ENCODE measurements around the gene APAF1. TPM values are rescaled to one million over a fixed set of nuclear protein-coding genes. Genes with fewer than 3 reads are reported as not detected.

APAF1 gene
- total RNA-seq, 2 experiments from 2014 or later = 33.4 to 35.9 TPM

DNA sequence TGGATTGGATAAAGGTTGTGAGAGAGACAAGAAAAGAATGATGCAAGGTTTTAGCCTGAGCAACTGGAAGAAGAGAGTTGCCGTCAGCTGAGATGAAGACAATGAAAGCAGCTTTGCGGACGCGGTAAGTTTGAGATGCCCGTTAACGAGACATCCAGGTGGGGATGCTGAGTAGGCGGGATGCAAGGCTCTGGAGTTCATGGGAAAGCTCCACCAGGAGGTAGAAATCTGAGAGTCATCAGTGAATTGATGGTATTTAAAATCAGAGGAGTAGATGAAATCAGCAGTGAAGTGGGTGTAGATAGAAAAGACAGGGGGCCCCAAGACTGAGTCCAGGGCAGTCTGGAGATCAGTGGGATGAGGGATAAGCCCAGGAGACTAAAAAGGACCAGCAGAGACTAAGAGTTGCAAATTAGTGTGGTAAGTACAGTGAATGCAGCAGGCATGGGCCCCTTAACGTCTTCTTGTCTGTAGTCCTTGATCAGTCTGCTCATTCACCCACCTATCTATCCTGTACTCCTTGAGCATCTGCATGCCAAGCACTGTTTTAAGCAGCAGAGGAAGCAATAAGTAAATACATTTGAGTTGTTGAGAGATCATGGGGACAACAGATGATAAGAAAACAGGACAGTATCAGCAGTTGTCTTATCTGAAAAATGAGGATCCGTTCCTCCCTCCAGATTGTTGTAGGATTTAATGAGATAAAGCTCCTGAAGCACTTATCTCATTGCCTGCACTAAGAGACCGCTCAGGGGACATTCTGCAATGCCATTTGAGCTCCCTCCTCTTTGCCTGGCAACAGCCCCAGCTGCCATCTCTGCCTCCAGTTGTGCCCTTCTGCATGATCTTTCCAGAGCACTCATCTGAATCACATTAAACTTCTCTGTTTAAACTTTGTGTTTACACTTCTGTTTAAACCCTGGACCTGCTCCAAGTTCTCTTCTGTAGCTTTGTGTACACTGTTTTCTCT, 91.5 kb downstream of the APAF1 start:
- Mint-ChIP-seq H3K27ac (no peak overlapping the region), H3K4me1 (ENCODE audit: low read depth) (peaks cover 3% of the 10 kb centered on the region), H3K4me3 (no peak overlapping the region), H3K9me3 (ENCODE audit: insufficient read depth) (no peaks in the 10 kb centered on the region), H3K36me3 (ENCODE audit: low read depth) (peaks cover 11% of the 10 kb centered on the region), H3K27me3 (ENCODE audit: low read depth) (peaks cover 3% of the 10 kb centered on the region)
- CTCF ChIA-PET = interaction anchor here (1.2 kb wide), 1 partner anchor 15 kb away, joined by 3 read pairs; no protein-coding TSS in a partner anchor
- ATAC-seq (no peak), DNase-seq (no peak)
- POLR2A ChIA-PET = no interaction called here

DNA sequence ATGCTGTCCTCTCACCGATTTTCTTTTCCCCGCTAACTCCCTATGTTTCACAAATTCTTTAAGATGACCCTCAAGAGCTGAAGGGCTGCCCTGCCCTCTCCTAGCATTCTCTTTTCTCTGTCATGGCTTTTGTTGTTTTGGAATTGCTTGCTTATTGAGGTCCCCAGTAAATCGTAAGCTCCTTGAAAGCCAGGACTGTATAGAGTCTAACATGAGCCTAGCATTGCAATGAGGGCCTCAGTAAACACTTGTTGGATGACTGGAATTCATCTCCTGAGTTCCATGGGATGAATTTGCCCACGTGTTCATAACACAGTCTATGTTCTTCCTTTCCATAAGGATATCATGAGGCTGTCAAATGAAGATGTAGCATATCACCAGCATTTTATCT, 92.2 kb downstream of the APAF1 start:
- Mint-ChIP-seq H3K4me3 (no peak overlapping the region), H3K27ac (no peak overlapping the region), H3K4me1 (ENCODE audit: low read depth) (peaks cover 3% of the 10 kb centered on the region), H3K9me3 (ENCODE audit: insufficient read depth) (no peaks in the 10 kb centered on the region), H3K27me3 (ENCODE audit: low read depth) (peaks cover 3% of the 10 kb centered on the region), H3K36me3 (ENCODE audit: low read depth) (peaks cover 6% of the 10 kb centered on the region)
- ATAC-seq (no peak), DNase-seq (no peak)
- ChIA-PET POLR2A (no interaction called here), CTCF (no interaction called here)

DNA sequence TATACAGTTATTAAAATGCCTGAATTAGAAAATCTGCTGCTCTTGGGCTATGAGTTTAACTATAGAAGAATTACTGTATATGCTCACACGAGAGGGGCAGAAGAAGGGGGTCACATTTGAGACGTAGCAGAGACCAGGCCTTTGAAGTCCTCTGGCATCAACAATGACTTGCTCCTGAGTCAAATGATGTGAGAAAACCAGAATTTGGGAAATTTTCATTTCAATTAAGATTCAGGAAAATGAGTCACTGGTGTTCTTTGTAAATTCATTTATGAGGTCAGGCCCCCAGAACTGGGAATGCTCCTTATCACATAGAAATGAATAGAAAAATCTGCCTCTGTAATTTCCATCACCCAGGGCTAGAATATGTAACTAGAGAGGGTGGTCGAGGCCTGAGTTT, 92.9 kb downstream of the APAF1 start:
- ChIA-PET CTCF (no interaction called here), POLR2A (no interaction called here)
- H3K4me3 Mint-ChIP-seq = no peak overlapping the region
- peaks cover 4% of the 10 kb centered on the region for H3K36me3 Mint-ChIP-seq (ENCODE audit: low read depth)
- H3K27ac Mint-ChIP-seq = no peak overlapping the region
- H3K4me1 Mint-ChIP-seq (ENCODE audit: low read depth) = peaks cover 3% of the 10 kb centered on the region
- peaks cover 3% of the 10 kb centered on the region for H3K27me3 Mint-ChIP-seq (ENCODE audit: low read depth)
- H3K9me3 Mint-ChIP-seq (ENCODE audit: insufficient read depth) = no peaks in the 10 kb centered on the region
- no peak for ATAC-seq
- no peak for DNase-seq

DNA sequence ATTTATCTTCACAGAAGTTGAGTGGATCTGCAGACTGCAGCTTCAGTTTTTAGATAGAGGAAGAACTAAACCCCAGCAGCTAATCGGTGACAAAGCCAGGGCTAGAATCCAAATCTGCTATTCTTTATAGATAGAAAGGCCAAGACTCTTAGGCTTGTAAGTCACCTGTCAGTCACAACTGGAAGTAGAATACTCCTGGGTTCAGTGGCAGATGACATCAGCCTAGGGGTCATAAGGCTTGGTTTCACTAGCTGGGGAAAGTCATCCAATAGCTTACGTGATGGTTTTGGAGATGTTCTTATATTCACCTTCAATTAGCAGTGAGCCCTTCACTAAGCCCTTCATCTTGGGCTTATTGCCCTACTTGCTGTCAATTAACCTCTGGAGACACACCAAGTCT, 93.4 kb downstream of the APAF1 start:
- Mint-ChIP-seq H3K4me1 (ENCODE audit: low read depth) (peaks cover 3% of the 10 kb centered on the region), H3K4me3 (no peak overlapping the region), H3K9me3 (ENCODE audit: insufficient read depth) (no peaks in the 10 kb centered on the region), H3K27ac (no peak overlapping the region), H3K36me3 (ENCODE audit: low read depth) (peaks cover 4% of the 10 kb centered on the region), H3K27me3 (ENCODE audit: low read depth) (peaks cover 5% of the 10 kb centered on the region)
- POLR2A ChIA-PET = interaction anchor here (0.6 kb wide), 1 partner anchor 72 kb away, joined by 3 read pairs; no protein-coding TSS in a partner anchor
- no peak for DNase-seq
- ATAC-seq = no peak
- CTCF ChIA-PET = interaction anchor here (1.2 kb wide), 2 partner anchors 13 to 36 kb away, joined by 3 to 5 read pairs; no protein-coding TSS in a partner anchor

DNA sequence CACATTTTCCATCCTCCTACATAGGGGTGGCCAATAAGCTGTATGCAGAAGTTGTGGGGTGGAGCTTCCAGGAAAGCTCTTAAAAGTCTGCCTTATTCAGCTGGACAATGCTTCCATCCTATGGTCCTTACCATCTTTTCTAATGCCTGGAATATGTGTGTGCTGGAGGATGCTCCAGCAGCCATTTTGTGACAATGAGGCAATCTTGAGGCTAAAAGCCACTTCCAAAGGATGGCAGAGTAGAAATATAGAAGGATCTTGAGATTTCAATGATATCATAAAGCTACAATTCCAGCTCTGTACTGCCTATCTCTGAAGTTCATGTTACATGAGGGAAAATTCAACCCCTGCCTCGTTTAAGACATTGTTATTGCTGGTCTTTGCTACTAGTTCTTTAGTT, 95.7 kb downstream of the APAF1 start:
- no peaks in the 10 kb centered on the region for H3K9me3 Mint-ChIP-seq (ENCODE audit: insufficient read depth)
- DNase-seq (no peak), ATAC-seq (no peak)
- H3K27ac Mint-ChIP-seq = no peak overlapping the region
- H3K4me3 Mint-ChIP-seq = no peak overlapping the region
- ChIA-PET CTCF (interaction anchor here (1.1 to 4.2 kb wide), 6 partner anchors 10 to 257 kb away, joined by 3 to 34 read pairs (median 8); no protein-coding TSS in a partner anchor), POLR2A (no interaction called here)
- peaks cover 6% of the 10 kb centered on the region for H3K4me1 Mint-ChIP-seq (ENCODE audit: low read depth)
- H3K36me3 Mint-ChIP-seq (ENCODE audit: low read depth) = no peaks in the 10 kb centered on the region
- H3K27me3 Mint-ChIP-seq (ENCODE audit: low read depth) = peaks cover 8% of the 10 kb centered on the region

DNA sequence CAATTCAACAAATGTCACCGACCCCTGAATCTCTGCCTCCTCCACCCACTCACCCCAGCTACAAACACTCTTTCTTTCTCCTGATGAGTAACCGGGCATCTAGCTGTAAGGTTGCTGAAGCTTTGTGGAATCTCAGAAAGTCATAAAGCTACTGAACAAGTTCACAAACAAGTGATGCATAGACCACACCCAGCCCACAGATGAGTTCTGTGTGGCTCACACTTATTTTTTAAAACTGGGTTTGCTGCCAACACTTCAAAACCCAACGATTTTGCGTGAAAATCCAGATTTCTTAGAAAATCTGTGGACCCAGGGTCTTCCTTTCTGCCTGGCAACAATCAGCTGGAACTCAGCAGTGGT, 96.1 kb downstream of the APAF1 start:
- H3K4me3 Mint-ChIP-seq = no peak overlapping the region
- no peaks in the 10 kb centered on the region for H3K9me3 Mint-ChIP-seq (ENCODE audit: insufficient read depth)
- peaks cover 12% of the 10 kb centered on the region for H3K27me3 Mint-ChIP-seq (ENCODE audit: low read depth)
- ChIA-PET CTCF (interaction anchor here (1.1 to 4.2 kb wide), 6 partner anchors 10 to 257 kb away, joined by 3 to 34 read pairs (median 10); no protein-coding TSS in a partner anchor), POLR2A (no interaction called here)
- ATAC-seq = no peak
- H3K4me1 Mint-ChIP-seq (ENCODE audit: low read depth) = peaks cover 10% of the 10 kb centered on the region
- H3K36me3 Mint-ChIP-seq (ENCODE audit: low read depth) = no peaks in the 10 kb centered on the region
- DNase-seq = no peak
- no peak overlapping the region for H3K27ac Mint-ChIP-seq

DNA sequence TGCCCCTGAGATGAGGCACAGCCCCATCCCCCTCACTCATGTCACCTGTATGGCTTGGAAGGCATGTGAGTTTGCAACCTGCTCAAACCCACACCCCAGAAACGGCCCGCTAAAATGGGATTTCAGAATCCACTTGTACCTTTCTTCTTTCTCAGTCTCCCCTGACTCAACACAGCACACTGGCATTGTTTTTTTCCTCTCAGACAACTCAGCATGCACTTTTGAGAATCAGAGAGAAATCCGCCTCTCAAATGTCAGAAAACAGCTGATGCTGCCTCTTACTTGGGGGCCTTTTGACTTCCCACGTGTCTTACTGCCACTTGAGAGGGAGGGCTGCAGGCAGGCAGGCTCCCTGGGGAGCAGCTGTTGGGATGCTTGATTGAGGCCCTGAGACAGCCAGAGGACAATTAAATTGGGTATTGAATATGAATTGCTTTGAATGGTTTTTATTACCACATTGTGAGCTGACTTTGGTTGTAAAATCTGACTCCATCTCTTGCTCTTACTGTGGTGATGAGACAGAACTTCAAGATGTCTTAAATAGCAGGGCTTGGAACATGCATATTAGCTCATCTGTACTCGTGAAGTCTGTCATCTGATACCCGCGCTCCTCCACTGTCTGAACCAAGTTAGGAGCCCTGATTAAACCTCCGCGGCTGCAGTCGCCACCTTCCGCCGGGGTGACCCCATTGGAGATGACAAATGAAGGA, 96.6 kb downstream of the APAF1 start:
- H3K27ac Mint-ChIP-seq = no peak overlapping the region
- ATAC-seq (no peak), DNase-seq (no peak)
- H3K4me3 Mint-ChIP-seq = no peak overlapping the region
- H3K27me3 Mint-ChIP-seq (ENCODE audit: low read depth) = peaks cover 18% of the 10 kb centered on the region
- ChIA-PET POLR2A (no interaction called here), CTCF (interaction anchor here (1.0 to 4.2 kb wide), 9 partner anchors 11 to 257 kb away, joined by 3 to 34 read pairs (median 8); no protein-coding TSS in a partner anchor)
- H3K9me3 Mint-ChIP-seq (ENCODE audit: insufficient read depth) = no peaks in the 10 kb centered on the region
- H3K36me3 Mint-ChIP-seq (ENCODE audit: low read depth) = no peaks in the 10 kb centered on the region
- H3K4me1 Mint-ChIP-seq (ENCODE audit: low read depth) = peaks cover 12% of the 10 kb centered on the region

DNA sequence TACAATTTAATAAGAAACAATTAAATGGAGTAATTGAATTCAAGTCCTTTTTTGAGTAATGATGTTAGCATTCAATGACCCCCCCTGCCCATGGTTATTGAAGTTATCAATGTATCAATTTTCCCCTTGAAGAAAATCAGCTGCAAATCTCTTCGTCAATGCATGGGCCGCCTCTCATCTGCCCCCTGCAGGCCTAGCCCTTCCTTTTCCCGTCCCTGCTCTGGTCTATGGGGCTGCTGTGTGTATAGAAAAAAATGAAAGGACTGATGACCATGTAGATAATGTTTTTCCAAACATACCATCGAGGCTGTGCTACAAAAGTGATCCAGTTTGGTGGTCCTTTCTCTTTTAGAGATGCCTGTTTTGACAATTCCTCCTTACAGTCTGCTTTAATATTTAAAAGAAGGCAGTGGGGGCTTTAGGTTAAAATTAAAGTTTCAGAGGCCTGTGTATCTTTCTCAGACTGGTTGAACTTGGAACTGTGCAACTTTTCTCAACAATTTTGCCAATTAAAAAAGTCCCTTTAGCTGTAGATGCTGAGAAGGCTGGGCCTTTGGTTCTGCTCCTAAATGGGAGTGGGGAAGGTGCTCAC, 98.4 kb downstream of the APAF1 start:
- peaks cover 27% of the 10 kb centered on the region for H3K27me3 Mint-ChIP-seq (ENCODE audit: low read depth)
- H3K36me3 Mint-ChIP-seq (ENCODE audit: low read depth) = no peaks in the 10 kb centered on the region
- H3K27ac Mint-ChIP-seq = no peak overlapping the region
- peaks cover 12% of the 10 kb centered on the region for H3K4me1 Mint-ChIP-seq (ENCODE audit: low read depth)
- no peak overlapping the region for H3K4me3 Mint-ChIP-seq
- POLR2A ChIA-PET = no interaction called here
- CTCF ChIA-PET = interaction anchor here (0.8 to 4.2 kb wide), 6 partner anchors 9 to 177 kb away, joined by 3 to 34 read pairs (median 8); no protein-coding TSS in a partner anchor
- DNase-seq (peak; percentile 55), ATAC-seq (peak; percentile 50)
- no peaks in the 10 kb centered on the region for H3K9me3 Mint-ChIP-seq (ENCODE audit: insufficient read depth)

DNA sequence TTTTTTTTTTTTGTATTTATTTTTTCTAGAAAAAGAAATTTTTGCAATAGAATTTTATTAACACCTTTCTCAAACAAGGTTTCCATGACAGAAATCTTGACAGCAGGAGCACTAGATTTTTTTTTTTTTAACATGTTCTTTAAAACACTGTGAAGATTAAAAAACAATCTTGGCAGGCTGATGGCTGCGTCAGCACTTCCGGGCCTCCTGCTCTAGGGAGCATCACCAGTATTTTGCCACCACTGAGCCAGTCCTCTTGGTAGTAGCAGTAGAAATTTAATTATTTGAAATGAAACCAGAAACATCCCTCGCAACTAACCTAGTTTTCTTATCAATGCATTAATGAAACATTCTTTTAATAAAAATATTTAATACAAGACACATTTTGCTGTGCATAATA, 99.6 kb downstream of the APAF1 start:
- H3K9me3 Mint-ChIP-seq (ENCODE audit: insufficient read depth) = no peaks in the 10 kb centered on the region

DNA sequence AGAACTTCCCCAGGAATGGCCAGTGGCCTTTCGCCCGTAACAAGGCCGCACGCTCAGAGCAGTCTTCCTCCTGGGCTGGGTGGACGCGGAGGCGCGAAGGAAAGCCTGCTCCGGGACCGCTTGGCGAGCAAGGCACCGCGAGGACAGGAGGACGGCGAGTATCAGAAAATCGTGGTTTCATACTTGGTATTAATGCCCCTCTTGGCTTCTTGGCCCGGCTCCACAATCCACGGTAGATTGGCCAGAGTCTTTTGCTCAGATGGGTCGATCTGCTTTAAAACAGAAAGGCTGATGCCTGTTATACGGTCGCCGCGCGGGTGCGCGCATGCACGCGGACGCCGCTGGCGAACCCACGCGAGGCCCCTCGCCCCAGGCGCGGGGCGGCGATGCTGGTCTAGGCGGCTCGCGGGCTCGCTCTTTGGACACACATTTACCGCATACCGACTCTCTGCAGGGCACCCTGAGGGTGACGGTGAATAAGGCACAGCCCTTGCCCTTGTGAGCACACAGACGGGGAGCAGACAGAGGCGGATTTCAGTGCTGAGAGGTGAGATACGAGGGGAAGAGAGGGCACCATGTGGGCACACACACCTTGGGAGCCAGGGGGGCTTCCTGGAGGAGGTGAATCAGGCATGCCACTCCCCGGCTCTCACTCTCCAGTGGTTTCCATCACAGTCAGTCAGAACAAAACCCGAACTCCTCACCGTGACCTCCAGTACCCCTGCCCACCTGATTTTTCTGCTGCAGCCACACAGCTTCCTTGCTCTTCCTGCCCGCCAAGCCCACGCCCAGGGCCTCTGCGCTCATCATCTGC, 100.7 kb downstream of the APAF1 start:
- Mint-ChIP-seq H3K9me3 (ENCODE audit: insufficient read depth) (no peaks in the 10 kb centered on the region), H3K27ac (no peak overlapping the region), H3K36me3 (ENCODE audit: low read depth) (no peaks in the 10 kb centered on the region), H3K4me1 (ENCODE audit: low read depth) (peaks cover 12% of the 10 kb centered on the region), H3K27me3 (ENCODE audit: low read depth) (peaks cover 31% of the 10 kb centered on the region), H3K4me3 (peak overlapping the region; percentile 59)
- ATAC-seq (peak; percentile 68), DNase-seq (peak; percentile 25)
- POLR2A ChIA-PET = no interaction called here
- CTCF ChIA-PET = no interaction called here

More for the DNA sequence above, 99.6 kb downstream of the APAF1 start:
- ChIA-PET CTCF (no interaction called here), POLR2A (no interaction called here)
- H3K27ac Mint-ChIP-seq = no peak overlapping the region
- ATAC-seq = no peak
- H3K4me1 Mint-ChIP-seq (ENCODE audit: low read depth) = peaks cover 12% of the 10 kb centered on the region
- H3K4me3 Mint-ChIP-seq = no peak overlapping the region
- no peaks in the 10 kb centered on the region for H3K36me3 Mint-ChIP-seq (ENCODE audit: low read depth)
- DNase-seq = no peak
- peaks cover 28% of the 10 kb centered on the region for H3K27me3 Mint-ChIP-seq (ENCODE audit: low read depth)

DNA sequence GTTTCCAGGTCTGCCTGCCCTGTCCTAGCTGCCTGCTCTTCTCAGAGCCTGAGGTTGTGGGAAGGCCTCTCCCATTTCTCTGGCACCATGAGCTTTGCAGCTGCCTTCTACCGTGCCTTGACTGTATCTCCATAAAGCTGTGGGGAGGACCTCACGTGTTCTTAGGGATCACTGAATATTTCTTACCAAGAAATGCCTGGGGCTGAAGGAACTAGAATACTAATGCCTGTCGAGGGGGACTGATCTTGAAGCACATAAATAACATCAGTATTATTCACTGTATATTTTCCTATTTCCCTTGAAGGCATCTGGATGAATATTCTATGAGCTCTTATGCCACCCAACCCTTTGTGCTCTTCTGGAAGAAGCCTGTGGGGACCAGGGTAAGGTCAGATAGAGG, 103.4 kb downstream of the APAF1 start:
- Mint-ChIP-seq H3K27me3 (ENCODE audit: low read depth) (peaks cover 26% of the 10 kb centered on the region), H3K9me3 (ENCODE audit: insufficient read depth) (no peaks in the 10 kb centered on the region), H3K36me3 (ENCODE audit: low read depth) (no peaks in the 10 kb centered on the region), H3K27ac (no peak overlapping the region), H3K4me3 (no peak overlapping the region), H3K4me1 (ENCODE audit: low read depth) (peaks cover 10% of the 10 kb centered on the region)
- no peak for ATAC-seq
- CTCF ChIA-PET = no interaction called here
- POLR2A ChIA-PET = no interaction called here
- DNase-seq = no peak
